Activated CD8-positive, alpha-beta T cell treated with anti-CD3 and anti-CD28 coated beads for 36 hours (primary cell): ENCODE data around the gene MRNIP. TPM values are rescaled to one million over a fixed set of nuclear protein-coding genes. Genes with fewer than 3 reads are reported as not detected.
A peak's percentile ranks its signal among the peaks of the same experiment; 100 is the strongest.
"Not testable (repeated sequence)": the region's sequence is repeated elsewhere in the genome, so short reads cannot be mapped to it uniquely, and the experiment has no call there.

Experiments
- ATAC-seq: fragments of 200-7000 bp; cut with Tn5 transposase; one replicate; pipeline ENCODE4 v1.10.0; 2021; ENCODE audit warnings: mild to moderate bottlenecking, moderate library complexity
- CTCF ChIA-PET: fragments of 350-600 bp; sonication (Branson Sonifier 250); formaldehyde crosslinking; loops from one replicate; lab custom pipeline; 2021; ENCODE audit warnings: antibody characterized with exemption; lab: Charles Lee
- POLR2A ChIA-PET: fragments of 350-600 bp; sonication (Branson Sonifier 250); formaldehyde crosslinking; loops from one replicate; lab custom pipeline; 2021; ENCODE audit warnings: antibody characterized with exemption; lab: Charles Lee
- DNase-seq: peaks from one replicate; pipeline ENCODE4 v3.0.0-alpha.2; 2020
- H3K27ac Mint-ChIP-seq: one replicate; pipeline ENCODE4 v1.8.0; 2021; ENCODE audit warnings: mild to moderate bottlenecking, mixed read lengths
- H3K27me3 Mint-ChIP-seq: one replicate; pipeline ENCODE4 v1.8.0; 2021; ENCODE audit warnings: mixed read lengths
- H3K36me3 Mint-ChIP-seq: one replicate; pipeline ENCODE4 v1.8.0; 2021; ENCODE audit warnings: low read depth, mixed read lengths
- H3K4me1 Mint-ChIP-seq: one replicate; pipeline ENCODE4 v1.8.0; 2021; ENCODE audit warnings: low read depth, mixed read lengths
- H3K4me3 Mint-ChIP-seq: one replicate; pipeline ENCODE4 v1.8.0; 2021; ENCODE audit warnings: mild to moderate bottlenecking, moderate library complexity, mixed read lengths
- H3K9me3 Mint-ChIP-seq: one replicate; pipeline ENCODE4 v1.8.0; 2021; ENCODE audit warnings: mixed read lengths
- CTCF ChIP-seq: fragments of 200-600 bp; IDR thresholded peaks from one replicate; pipeline ENCODE4 v1.8.0; 2022; ENCODE audit warnings: antibody characterized with exemption, mild to moderate bottlenecking
- intact Hi-C: fragments of 100-400 bp; cut with micrococcal nuclease; formaldehyde crosslinking; loops from one replicate; pipeline ENCODE4 v1.10.0; 2022
- total RNA-seq, 2 experiments: library from RNA; stranded (reverse); gene quantifications; one replicate each; pipeline ENCODE4 v1.2.3, GENCODE V29; 2021

MRNIP gene
- total RNA-seq, 2 experiments from 2014 or later = 19.8 to 21.5 TPM

GRCh38 chr5:179836225-179837019 is 22.2 kb downstream of the MRNIP start:
- ChIA-PET CTCF (interaction anchor here (0.8 to 2.9 kb wide), 6 partner anchors 9 to 74 kb away, joined by 3 to 11 read pairs (median 4); no protein-coding TSS in a partner anchor), POLR2A (interaction anchor here (0.7 to 1.8 kb wide), 4 partner anchors 9 to 21 kb away, joined by 3 to 9 read pairs (median 5); partner anchors contain the start of gene MRNIP)
- Mint-ChIP-seq H3K27me3 (no peaks in the 10 kb centered on the region), H3K36me3 (peaks cover 46% of the 10 kb centered on the region), H3K4me1 (peaks cover 21% of the 10 kb centered on the region), H3K4me3 (no peak overlapping the region), H3K27ac (peak overlapping the region; percentile 90), H3K9me3 (no peaks in the 10 kb centered on the region)
- no peak for TF ChIP-seq CTCF
- DNase-seq (peak; percentile 77), ATAC-seq (peak; percentile 98)
- intact Hi-C loops = no loop called here

DNA sequence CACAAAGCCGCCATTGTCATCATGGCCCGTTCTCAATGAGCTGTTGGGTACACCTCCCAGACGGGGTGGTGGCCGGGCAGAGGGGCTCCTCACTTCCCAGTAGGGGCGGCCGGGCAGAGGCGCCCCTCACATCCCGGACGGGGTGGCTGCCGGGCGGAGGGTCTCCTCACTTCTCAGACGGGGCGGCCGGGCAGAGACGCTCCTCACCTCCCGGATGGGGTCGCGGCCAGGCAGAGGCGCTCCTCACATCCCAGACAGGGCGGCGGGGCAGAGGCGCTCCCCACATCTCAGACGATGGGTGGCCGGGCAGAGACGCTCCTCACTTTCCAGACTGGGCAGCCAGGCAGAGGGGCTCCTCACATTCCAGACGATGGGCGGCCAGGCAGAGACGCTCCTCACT is 23.7 kb downstream of the MRNIP start:
- H3K27me3 Mint-ChIP-seq, CTCF ChIA-PET, H3K27ac Mint-ChIP-seq, H3K4me3 Mint-ChIP-seq, DNase-seq, H3K9me3 Mint-ChIP-seq, intact Hi-C loops, ATAC-seq: not testable (repeated sequence)
- Mint-ChIP-seq H3K4me1 (peaks cover 21% of the 10 kb centered on the region), H3K36me3 (peaks cover 51% of the 10 kb centered on the region)
- POLR2A ChIA-PET = interaction anchor here (0.7 kb wide), 1 partner anchor 191 kb away, joined by 5 read pairs; no protein-coding TSS in a partner anchor

DNA sequence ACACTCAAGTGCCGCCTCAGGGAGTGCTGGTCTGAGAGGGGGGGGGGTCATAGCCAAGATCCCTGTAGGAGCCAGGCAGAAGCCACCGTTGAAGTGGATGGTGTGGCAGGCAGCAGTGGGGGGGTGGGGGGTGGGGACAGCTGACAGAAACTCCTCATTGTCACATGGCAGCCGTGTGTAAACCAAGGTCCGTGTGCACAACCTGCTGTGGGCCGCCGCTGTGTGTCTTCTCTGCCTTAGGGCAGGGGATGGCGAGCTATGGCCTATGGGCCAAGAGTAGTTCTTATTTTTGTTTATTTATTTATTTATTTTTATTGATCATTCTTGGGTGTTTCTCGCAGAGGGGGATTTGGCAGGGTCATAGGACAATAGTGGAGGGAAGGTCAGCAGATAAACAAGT is 24.5 kb downstream of the MRNIP start:
- POLR2A ChIA-PET = interaction anchor here (1.7 kb wide), 1 partner anchor 14 kb away, joined by 6 read pairs; the partner anchor contains the start of gene SQSTM1
- Mint-ChIP-seq H3K4me1 (peaks cover 21% of the 10 kb centered on the region), H3K4me3 (no peak overlapping the region), H3K9me3 (no peaks in the 10 kb centered on the region), H3K36me3 (peaks cover 53% of the 10 kb centered on the region), H3K27ac (no peak overlapping the region), H3K27me3 (no peaks in the 10 kb centered on the region)
- intact Hi-C loops = no loop called here
- no peak for TF ChIP-seq CTCF
- DNase-seq (no peak), ATAC-seq (no peak)
- CTCF ChIA-PET = no interaction called here

DNA sequence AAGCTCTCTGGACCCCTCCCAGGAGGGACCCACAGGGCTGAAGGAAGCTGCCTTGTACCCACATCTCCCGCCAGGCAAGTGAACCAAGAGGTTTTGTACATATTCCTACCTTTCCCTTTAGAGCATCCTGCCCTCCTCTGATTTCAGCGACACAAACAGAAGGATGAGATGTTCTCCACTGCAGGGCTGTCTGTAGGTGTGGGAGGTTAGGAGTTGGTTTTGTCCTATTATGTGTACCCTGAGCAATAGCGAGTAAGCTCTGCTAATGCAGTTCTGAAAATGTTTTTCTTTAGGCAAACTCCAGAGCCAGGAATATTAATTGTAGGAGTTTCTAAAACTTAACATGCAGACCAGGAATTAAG is 24.9 kb downstream of the MRNIP start:
- POLR2A ChIA-PET = interaction anchor here (1.4 to 1.7 kb wide), 2 partner anchors 10 to 13 kb away, joined by 3 to 6 read pairs; partner anchors contain the start of gene SQSTM1
- Mint-ChIP-seq H3K27me3 (no peaks in the 10 kb centered on the region), H3K4me3 (no peak overlapping the region), H3K36me3 (peaks cover 55% of the 10 kb centered on the region), H3K27ac (peak overlapping the region; percentile 30), H3K4me1 (peaks cover 22% of the 10 kb centered on the region), H3K9me3 (no peaks in the 10 kb centered on the region)
- DNase-seq = no peak
- CTCF ChIA-PET = no interaction called here
- ATAC-seq = no peak
- intact Hi-C loops = no loop called here
- TF ChIP-seq CTCF = no peak

DNA sequence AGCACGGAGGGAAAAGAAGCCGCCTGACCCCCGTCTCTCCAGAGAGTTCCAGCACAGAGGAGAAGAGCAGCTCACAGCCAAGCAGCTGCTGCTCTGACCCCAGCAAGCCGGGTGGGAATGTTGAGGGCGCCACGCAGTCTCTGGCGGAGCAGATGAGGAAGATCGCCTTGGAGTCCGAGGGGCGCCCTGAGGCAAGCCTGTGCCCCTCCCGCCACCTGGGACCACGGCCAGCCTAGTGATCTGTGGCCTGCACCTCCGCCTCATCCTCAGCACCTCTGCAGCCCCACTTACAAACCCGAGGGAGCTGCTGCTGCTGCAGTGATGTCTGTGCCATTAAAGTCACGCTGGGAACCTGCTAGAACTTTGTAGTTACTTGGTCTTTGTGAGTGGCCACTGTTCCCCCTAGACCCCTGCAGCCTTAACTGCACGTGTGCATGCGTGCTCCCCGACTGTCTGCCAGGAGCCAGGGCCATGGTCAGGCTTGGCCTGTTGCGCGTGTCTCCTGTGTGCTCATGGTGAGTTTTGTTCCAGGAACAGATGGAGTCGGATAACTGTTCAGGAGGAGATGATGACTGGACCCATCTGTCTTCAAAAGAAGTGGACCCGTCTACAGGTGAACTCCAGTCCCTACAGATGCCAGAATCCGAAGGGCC is 25.4 kb downstream of the MRNIP start:
- TF ChIP-seq CTCF = no peak
- Mint-ChIP-seq H3K4me1 (peaks cover 24% of the 10 kb centered on the region), H3K27me3 (no peaks in the 10 kb centered on the region), H3K27ac (peak overlapping the region; percentile 30), H3K9me3 (no peaks in the 10 kb centered on the region), H3K36me3 (peaks cover 57% of the 10 kb centered on the region), H3K4me3 (no peak overlapping the region)
- CTCF ChIA-PET = interaction anchor here (1.1 to 1.8 kb wide), 3 partner anchors 31 to 70 kb away, joined by 3 to 6 read pairs (median 5); no protein-coding TSS in a partner anchor
- POLR2A ChIA-PET = interaction anchor here (1.3 to 1.7 kb wide), 4 partner anchors 10 to 28 kb away, joined by 3 to 6 read pairs (median 5); partner anchors contain the start of gene SQSTM1
- DNase-seq (no peak), ATAC-seq (no peak)
- intact Hi-C loops = no loop called here
